Stimulated activated CD8-positive, alpha-beta memory T cell treated with anti-CD3 and anti-CD28 coated beads, Interleukin-12 subunit alpha, Interleukin-12 subunit beta, amount 100 ng/mL, for 24 hours (primary cell): ENCODE results near the gene MAP1A.
"Not testable (repeated sequence)": the region's sequence is repeated elsewhere in the genome, so short reads cannot be mapped to it uniquely, and the experiment has no call there.

Experiments used
- DNase-seq: peaks from one replicate; pipeline ENCODE4 v3.0.0-alpha.2; 2020; ENCODE audit errors: extremely low read depth

The MAP1A gene

DNA sequence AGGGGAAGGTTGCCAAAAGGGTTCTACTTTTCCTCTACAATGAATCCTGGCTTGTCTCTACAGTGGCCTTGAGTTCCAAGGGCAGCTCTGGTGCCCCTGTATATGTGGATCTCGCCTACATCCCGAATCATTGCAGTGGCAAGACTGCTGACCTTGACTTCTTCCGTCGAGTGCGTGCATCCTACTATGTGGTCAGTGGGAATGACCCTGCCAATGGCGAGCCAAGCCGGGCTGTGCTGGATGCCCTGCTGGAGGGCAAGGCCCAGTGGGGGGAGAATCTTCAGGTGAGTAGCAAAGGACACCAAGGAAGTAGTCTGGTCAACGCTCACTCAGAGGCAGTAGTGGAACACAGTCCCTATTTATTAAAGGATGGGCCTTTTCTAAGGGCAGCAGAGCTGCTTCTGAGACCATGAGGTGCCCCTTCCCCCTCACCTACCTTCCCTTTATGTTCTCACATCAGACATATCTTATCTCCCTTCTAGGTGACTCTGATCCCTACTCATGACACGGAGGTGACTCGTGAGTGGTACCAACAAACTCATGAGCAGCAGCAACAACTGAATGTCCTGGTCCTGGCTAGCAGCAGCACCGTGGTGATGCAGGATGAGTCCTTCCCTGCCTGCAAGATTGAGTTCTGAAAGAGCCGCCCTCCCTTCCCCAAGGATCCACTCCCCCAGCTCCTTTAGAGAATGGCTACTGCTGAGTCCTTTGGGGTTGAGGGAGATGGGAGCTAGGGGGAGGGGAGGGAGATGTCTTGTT, 12.4 kb downstream of the MAP1A start:
- DNase-seq: no peak

- DNase-seq: no peak
Measured at GRCh38 chr15:43531018-43531670, 13.7 kb downstream of the MAP1A start.

DNA sequence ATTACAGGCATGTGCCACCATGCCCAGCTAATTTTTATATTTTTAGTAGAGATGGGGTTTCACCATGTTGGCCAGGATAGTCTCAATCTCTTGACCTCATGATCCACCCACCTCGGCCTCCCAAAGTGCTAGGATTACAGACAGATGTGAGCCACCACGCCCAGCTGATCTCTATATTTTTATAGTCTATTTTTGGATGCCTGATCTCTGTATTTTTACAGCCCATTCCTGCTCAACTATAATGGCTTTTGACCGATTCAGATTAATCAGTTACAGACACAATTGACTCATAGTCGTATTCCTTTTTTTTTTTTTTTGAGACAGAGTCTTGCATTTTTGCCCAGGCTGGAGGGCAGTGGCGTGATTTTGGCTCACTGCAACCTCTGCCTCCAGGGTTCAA, 15.4 kb downstream of the MAP1A start:
- not testable (repeated sequence) for DNase-seq

GRCh38 chr15:43534897-43535296, 17.5 kb downstream of the MAP1A start:
- DNase-seq: no peak

DNA sequence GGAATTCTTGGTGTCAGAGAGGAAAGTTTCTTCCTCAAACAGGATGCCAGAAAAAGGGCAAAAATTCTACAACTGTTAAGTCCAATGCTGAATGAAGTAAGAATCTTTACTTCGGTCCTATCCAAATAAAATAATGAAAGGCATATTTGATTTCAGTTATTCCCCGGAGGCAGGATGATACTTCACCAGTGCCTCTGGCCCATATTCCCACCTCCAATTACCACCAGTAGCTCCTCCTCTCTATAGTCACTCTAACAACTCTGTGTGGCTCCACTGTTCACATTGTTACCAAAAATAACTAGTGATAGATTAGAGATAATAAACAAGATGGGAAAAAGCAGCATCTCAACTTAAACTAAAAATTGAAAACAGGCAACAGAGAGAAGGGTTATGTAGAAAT, 20.7 kb downstream of the MAP1A start:
- no peak for DNase-seq

DNA sequence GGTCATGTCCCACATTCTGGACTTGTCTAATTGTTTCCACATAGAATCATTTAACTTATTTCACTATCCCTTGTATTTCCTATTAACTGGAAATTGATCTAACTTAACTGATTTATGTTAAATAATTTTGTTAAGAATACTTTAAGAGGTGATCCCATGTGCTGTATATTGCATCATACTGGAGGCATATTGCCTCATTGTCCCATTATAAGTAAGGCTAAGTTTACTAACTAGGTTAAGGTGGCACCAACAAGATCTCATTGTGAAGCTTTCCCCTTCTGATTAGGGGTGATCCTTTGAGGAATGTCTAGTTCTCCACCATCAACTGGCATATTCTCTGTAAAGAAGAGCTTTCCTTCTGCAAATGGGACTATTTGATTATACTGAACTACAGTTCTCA, 24.4 kb downstream of the MAP1A start:
- no peak for DNase-seq

DNA sequence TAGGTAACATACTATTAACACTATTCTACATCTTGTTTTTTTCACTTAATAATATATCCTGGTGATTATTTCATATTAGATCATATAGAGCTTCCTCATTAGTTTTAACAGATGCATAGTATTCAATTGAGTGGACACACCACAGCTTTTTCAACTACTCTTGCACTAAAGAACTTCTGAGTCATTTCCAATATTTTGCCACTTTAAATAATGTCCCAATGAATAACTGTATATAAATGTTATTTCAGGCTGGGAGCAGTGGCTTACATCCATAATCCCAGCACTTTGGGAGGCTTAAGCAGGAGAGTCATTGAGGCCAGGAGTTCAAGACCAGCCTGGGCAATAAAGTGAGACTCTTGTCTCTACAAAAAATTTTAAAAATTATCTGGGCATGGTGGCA, 26.9 kb downstream of the MAP1A start:
- no peak for DNase-seq

GRCh38 chr15:43545426-43545825, 28.0 kb downstream of the MAP1A start:
- DNase-seq: no peak

GRCh38 chr15:43547539-43547938, 30.1 kb downstream of the MAP1A start:
- DNase-seq: no peak

DNA sequence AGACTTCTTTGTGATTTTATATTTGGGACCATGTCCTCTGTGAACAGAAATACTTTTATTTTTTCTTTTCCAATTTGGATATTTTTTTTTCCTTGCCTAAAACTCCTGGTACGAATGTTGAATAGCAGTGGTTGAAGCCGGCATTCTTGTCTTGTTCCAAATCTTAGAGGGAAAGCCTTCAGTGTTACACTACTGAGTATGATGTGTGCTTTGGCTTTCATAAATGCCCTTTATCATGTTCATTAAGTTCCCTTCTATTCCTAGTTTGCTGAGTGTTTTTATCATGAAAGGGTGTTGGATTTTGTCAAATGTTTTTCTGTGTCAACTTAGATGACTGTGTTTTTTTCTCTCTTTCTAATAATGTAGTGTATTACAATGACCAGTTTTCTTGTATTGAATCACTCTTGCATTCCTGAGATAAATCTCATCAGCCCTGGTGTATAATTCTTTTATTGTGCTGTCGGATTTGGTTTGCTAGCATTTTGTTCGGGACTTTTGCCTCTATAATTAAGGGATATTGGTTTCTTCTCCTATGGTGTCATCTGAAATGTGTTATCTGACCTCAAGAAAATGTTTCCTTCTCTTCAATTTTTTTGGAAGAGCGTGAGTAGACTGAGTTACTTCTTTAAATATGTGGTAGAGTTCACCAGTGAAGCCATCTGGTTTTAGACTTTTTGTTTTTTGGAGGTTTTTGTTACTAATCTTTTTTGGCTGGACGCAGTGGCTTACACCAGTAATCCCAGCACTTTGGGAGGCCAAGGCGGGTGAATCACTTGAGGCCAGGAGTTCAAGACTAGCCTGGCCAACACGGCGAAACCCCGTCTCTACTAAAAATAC, 33.3 kb downstream of the MAP1A start:
- no peak for DNase-seq

DNA sequence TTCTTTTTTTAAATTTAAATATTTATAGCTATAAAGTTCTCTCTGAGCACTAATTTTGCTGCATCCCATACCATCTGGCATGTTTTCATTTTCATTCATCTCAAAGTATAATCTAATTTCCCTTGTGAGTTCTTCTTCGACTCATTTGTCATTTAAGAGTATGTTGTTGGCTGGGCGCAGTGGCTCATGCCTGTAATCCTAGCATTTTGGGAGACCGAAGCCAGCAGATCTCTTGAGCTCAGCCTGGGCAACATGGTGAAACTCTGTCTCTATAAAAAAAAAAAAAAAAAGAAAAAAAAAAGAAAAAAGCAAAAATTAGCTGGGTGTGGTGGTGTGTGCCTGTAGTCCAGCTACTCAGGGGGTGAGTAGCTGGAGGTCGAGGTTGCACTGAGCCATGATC, 34.8 kb downstream of the MAP1A start:
- no peak for DNase-seq

DNA sequence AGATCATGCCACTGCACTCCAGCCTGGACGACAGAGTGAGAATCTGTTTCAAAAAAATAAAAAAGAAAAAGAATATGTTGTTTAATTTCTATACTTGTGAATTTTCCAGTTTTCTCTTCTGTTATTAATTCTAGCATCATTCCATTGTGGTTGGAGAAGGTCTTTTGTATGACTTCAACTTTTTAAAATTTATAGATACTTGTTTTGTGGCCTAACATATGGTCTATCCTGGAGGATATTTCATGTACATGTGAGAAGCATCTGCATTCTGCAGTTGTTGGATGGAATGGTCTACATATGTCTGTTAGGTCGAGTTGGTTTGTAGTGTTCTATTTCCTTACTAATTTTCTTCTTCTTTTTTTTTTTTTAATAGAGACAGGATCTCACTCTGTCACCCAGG, 35.6 kb downstream of the MAP1A start:
- DNase-seq: no peak

GRCh38 chr15:43562753-43563152, 45.3 kb downstream of the MAP1A start:
- not testable (repeated sequence) for DNase-seq

DNA sequence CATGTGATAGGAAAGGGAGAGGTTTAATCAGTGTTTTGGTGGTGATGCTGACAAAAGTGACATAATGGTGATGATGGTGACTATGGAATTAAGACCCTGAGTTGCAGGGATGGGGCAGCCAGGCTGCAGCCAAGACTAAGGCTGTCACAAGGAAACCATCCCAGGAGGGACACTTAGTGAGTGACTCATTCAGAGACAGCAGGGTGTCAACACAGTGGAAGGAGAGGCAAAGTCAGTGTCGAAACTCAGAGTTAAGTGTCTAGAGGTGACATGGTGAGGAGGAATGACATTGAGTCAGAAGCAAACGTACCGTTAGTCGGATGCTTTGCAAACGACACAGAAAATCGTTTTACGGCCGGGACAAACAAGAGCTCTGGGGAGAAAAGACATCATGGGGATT, 46.4 kb downstream of the MAP1A start:
- not testable (repeated sequence) for DNase-seq

DNA sequence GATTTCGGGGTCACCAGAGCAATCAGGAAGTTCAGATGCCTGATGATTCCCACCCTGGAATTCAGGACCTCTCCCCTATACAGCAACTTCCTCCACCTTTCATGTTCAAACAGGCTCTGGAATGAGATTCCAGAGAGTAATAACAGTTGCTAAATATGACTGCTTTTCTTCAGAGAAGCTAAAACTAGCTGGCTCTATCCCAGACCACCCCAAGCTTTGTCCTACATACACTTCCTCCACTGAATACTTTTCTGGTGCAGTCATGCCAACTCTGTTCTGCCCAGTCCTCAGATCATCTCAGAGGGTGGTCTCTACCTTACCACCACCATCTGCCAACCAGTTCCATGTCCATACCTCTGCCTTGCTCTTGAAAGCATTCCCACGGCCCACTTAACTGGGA, 49.2 kb downstream of the MAP1A start:
- DNase-seq: not testable (repeated sequence)

GRCh38 chr15:43574607-43575006, 57.2 kb downstream of the MAP1A start:
- DNase-seq: not testable (repeated sequence)
